GM18873 (cell line): ENCODE measurements around the gene JUND.

Experiments used
- ATAC-seq: cut with Tn5 transposase; IDR thresholded peaks from one replicate; pipeline ENCODE4 v1.9.1; 2021; ENCODE audit warnings: mild to moderate bottlenecking, moderate library complexity, moderate number of reproducible peaks; ENCODE audit not compliant: unreplicated experiment, low FRiP score

JUND gene

GRCh38 chr19:18274219-18274780 is 7.1 kb downstream of the JUND start, which contains the start of gene IQCN:
Gene IQCN, minus strand, starts transcription at chr19:18274452. Its CDS starts 4,974 bp downstream, at chr19:18269478.
- ATAC-seq: no peak

GRCh38 chr19:18273561-18274218 is 7.7 kb downstream of the JUND start:
- ATAC-seq: no peak

GRCh38 chr19:18271433-18271841 is 10.0 kb downstream of the JUND start:
- no peak for ATAC-seq

GRCh38 chr19:18270326-18270725 is 11.1 kb downstream of the JUND start:
- ATAC-seq: no peak

GRCh38 chr19:18269070-18269723 is 12.2 kb downstream of the JUND start:
- no peak for ATAC-seq

GRCh38 chr19:18266771-18267686 is 14.4 kb downstream of the JUND start:
- ATAC-seq: no peak

GRCh38 chr19:18265582-18265981 is 15.8 kb downstream of the JUND start:
- ATAC-seq: no peak

GRCh38 chr19:18264971-18265540 is 16.4 kb downstream of the JUND start:
- no peak for ATAC-seq

GRCh38 chr19:18264137-18264854 is 17.1 kb downstream of the JUND start:
- ATAC-seq: no peak

- ATAC-seq: no peak
These were observed 17.9 kb downstream of the JUND start for GRCh38 chr19:18263324-18264136.

- no peak for ATAC-seq
These were observed 18.5 kb downstream of the JUND start for GRCh38 chr19:18262917-18263316.

GRCh38 chr19:18262144-18262543 is 19.3 kb downstream of the JUND start:
- no peak for ATAC-seq

GRCh38 chr19:18261474-18261873 is 19.9 kb downstream of the JUND start:
- no peak for ATAC-seq

GRCh38 chr19:18259893-18260292 is 21.5 kb downstream of the JUND start:
- ATAC-seq: no peak

GRCh38 chr19:18257503-18258470 is 23.6 kb downstream of the JUND start:
- ATAC-seq: no peak

GRCh38 chr19:18254546-18255503 is 26.6 kb downstream of the JUND start:
- no peak for ATAC-seq

GRCh38 chr19:18253716-18254115 is 27.7 kb downstream of the JUND start:
- no peak for ATAC-seq
